Keratinocyte (primary cell): ENCODE data around the gene ADGRA1.

Experiments used
- CTCF ChIP-seq, 3 experiments: IDR thresholded peaks in 1 of 3; conservative IDR thresholded peaks in 1 of 3; optimal IDR thresholded peaks in 1 of 3; 2 replicates in 2 of 3; 3 replicates in 1 of 3; pipeline versions ENCODE3 to v1.5.1; 2011; ENCODE audit warnings: low read length in 3 of 3, mild to moderate bottlenecking in 3 of 3, moderate library complexity in 2 of 3, control low read depth in 1 of 3, inconsistent platforms in 1 of 3; ENCODE audit not compliant: insufficient read depth in 2 of 3; ENCODE audit errors: extremely low read depth in 1 of 3
- EZH2 ChIP-seq: IDR thresholded peaks from one replicate; pipeline ENCODE4 v1.6.1; 2012; ENCODE audit warnings: inconsistent platforms, mild to moderate bottlenecking, low read length, moderate library complexity

- TF ChIP-seq CTCF (optimal IDR thresholded peaks at IDR 0.05 in 1 of 3, IDR thresholded peaks at IDR 0.05 in 1 of 3, conservative IDR thresholded peaks at IDR 0.05 in 1 of 3; ENCODE audit: extremely low read depth in 1 of 3, insufficient read depth in 2 of 3, low read length in 3 of 3) (no peak), EZH2 (no peak)
Observed at GRCh38 chr10:133082685-133083421, 4.9 kb upstream of the ADGRA1 start.
